Epithelial cell of proximal tubule (primary cell): ENCODE measurements around the gene MMD. TPM values are rescaled to one million over a fixed set of nuclear protein-coding genes. Genes with fewer than 3 reads are reported as not detected.

ENCODE experiments used
- DNase-seq: peaks from one replicate; pipeline ENCODE4 v3.0.0-alpha.2; 2011; ENCODE audit warnings: low read depth
- H3K4me3 ChIP-seq: 2 replicates; pipeline ENCODE4 v1.5.1; 2011; ENCODE audit warnings: low read depth, mild to moderate bottlenecking, low read length
- total RNA-seq: library from RNA; depleted of rRNA; stranded (reverse); fragments of >200 nt; gene quantifications from 2 replicates; pipeline ENCODE4 v1.2.3, GENCODE V29; 2015
- TF ChIP-seq, protein P1 (sequence below): conservative IDR thresholded peaks from 2 replicates; pipeline ENCODE4 v1.5.1; 2012; ENCODE audit warnings: low read depth, mild to moderate bottlenecking, low read length

The MMD gene
- total RNA-seq, 1 donor from 2014 or later = 34.3 TPM

DNA sequence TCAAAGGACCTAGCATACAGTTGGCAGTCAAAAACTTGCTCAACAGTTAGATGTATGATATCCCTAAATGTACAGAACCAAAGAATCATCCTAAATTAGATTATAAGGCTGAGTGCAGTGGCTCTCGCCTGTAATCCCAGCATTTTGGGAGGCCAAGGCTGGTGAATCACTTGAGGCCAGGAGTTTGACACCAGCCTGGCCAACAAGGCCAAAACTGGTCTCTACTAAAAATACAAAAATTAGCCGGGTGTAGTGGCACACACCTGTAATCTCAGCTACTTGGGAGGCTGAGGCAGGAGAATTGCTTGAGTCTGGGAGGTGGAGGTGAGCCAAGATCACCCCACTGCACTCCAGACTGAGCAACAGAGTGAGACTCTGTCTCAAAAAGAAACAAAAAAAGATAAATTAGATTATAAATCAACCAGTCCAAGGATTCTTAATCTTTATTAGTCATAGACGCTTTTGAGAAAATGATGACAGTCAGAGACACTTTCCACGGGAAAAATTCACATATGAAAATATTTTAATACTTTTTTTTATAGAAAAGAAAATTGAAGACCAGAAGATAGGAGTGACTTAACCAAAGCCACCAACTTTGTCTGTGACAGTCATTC is 77.6 kb downstream of the MMD start:
- TF ChIP-seq, protein P1, sequence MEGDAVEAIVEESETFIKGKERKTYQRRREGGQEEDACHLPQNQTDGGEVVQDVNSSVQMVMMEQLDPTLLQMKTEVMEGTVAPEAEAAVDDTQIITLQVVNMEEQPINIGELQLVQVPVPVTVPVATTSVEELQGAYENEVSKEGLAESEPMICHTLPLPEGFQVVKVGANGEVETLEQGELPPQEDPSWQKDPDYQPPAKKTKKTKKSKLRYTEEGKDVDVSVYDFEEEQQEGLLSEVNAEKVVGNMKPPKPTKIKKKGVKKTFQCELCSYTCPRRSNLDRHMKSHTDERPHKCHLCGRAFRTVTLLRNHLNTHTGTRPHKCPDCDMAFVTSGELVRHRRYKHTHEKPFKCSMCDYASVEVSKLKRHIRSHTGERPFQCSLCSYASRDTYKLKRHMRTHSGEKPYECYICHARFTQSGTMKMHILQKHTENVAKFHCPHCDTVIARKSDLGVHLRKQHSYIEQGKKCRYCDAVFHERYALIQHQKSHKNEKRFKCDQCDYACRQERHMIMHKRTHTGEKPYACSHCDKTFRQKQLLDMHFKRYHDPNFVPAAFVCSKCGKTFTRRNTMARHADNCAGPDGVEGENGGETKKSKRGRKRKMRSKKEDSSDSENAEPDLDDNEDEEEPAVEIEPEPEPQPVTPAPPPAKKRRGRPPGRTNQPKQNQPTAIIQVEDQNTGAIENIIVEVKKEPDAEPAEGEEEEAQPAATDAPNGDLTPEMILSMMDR = no peak
- H3K4me3 ChIP-seq = no peak overlapping the region
- DNase-seq = no peak

DNA sequence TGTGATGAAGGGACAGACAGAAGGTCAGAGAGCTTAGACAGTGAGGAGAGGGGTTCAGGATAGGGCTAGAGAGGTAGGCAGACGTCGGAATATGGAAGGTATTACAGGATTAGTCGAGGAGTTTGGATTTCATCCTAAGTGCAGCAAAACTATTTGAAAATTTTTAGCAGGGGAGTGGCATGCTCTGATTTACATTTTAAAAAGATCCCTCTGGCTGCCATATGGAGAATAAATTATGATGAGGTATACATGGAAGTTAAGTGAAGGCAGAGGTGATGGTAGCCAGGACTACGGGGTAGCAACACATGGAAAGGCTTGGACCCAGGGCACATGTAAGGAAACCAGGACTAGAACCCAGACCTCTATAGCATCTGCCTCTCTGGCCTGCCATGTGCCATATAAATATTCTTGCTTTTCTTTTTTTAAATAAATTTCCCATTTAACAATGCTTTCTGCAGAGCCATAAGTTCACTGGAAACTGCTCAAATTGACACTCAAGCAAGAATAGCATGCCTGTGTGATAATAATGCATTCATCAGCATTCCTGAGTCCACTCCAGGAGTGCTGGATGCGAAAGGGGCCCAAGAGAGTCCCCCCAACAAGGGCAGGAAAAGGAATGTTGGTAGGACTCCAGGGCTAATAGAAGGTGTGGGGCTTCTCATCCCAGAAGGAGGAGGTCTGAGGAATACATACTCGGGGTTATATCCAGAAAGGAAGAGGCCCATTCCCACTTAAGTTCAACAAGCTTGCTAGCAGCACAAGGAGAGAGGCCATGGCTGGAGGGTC is 78.6 kb downstream of the MMD start:
- H3K4me3 ChIP-seq = no peak overlapping the region
- DNase-seq = no peak
- TF ChIP-seq, protein P1 = no peak

Other genes starting within 250 kb of the MMD start
- 0.22 and 0.75 TPM in 2 replicates for gene HLF, start 156.9 kb downstream of the MMD start, total RNA-seq
- gene SMIM36, start 89.6 kb upstream of the MMD start, total RNA-seq = not detected in 2 replicates